Effector memory CD4-positive, alpha-beta T cell (primary cell): Measurements from ENCODE around the gene RBMS1.

Experiments used
- DNase-seq, 3 donors: peaks; one replicate each; pipeline ENCODE4 v3.0.0-alpha.2; 2020
- H3K27ac ChIP-seq: 2 replicates; pipeline ENCODE4 v1.7.0; 2013; ENCODE audit warnings: mild to moderate bottlenecking, low read length, moderate library complexity; ENCODE audit not compliant: insufficient read depth, poor library complexity, severe bottlenecking
- H3K27me3 ChIP-seq: replicated peaks from 2 replicates; pipeline ENCODE4 v1.7.0; 2013; ENCODE audit warnings: mild to moderate bottlenecking, low read length; ENCODE audit not compliant: insufficient read depth, control insufficient read depth, poor library complexity, severe bottlenecking
- H3K36me3 ChIP-seq: 2 replicates; pipeline ENCODE4 v1.7.0; 2013; ENCODE audit warnings: mild to moderate bottlenecking, low read length, moderate library complexity; ENCODE audit not compliant: control insufficient read depth, insufficient read depth
- H3K4me1 ChIP-seq: 2 replicates; pipeline ENCODE4 v1.7.0; 2013; ENCODE audit warnings: low read length, mild to moderate bottlenecking; ENCODE audit not compliant: control insufficient read depth, insufficient read depth, poor library complexity, severe bottlenecking
- H3K4me3 ChIP-seq: 2 replicates; pipeline ENCODE4 v1.7.0; 2013; ENCODE audit warnings: low read length, low read depth, mild to moderate bottlenecking; ENCODE audit not compliant: insufficient read depth, poor library complexity, severe bottlenecking
- H3K9me3 ChIP-seq: 2 replicates; pipeline ENCODE4 v1.7.0; 2013; ENCODE audit warnings: mild to moderate bottlenecking, low read length, moderate library complexity; ENCODE audit not compliant: control insufficient read depth

The RBMS1 gene

GRCh38 chr2:160283675-160284074 lies 209.9 kb downstream of the RBMS1 start:
- Histone ChIP-seq H3K4me3 (no peak overlapping the region), H3K9me3 (no peaks in the 10 kb centered on the region), H3K4me1 (peaks cover 4% of the 10 kb centered on the region), H3K27me3 (no peaks in the 10 kb centered on the region), H3K27ac (no peak overlapping the region), H3K36me3 (peaks cover 39% of the 10 kb centered on the region)
- DNase-seq: no peak

- no peak overlapping the region for H3K4me3 ChIP-seq
- peaks cover 48% of the 10 kb centered on the region for H3K36me3 ChIP-seq
- peaks cover 4% of the 10 kb centered on the region for H3K4me1 ChIP-seq
- no peak overlapping the region for H3K27ac ChIP-seq
- H3K27me3 ChIP-seq: no peaks in the 10 kb centered on the region
- no peak for DNase-seq
- no peaks in the 10 kb centered on the region for H3K9me3 ChIP-seq
Observed at GRCh38 chr2:160282063-160282580, 211.5 kb downstream of the RBMS1 start.

- Histone ChIP-seq H3K36me3 (peaks cover 48% of the 10 kb centered on the region), H3K4me3 (no peak overlapping the region), H3K9me3 (no peaks in the 10 kb centered on the region), H3K4me1 (peaks cover 4% of the 10 kb centered on the region), H3K27me3 (no peaks in the 10 kb centered on the region), H3K27ac (no peak overlapping the region)
- no peak for DNase-seq
Observed at GRCh38 chr2:160281213-160281612, 212.4 kb downstream of the RBMS1 start.

GRCh38 chr2:160279813-160280465 lies 213.7 kb downstream of the RBMS1 start:
- Histone ChIP-seq H3K9me3 (no peaks in the 10 kb centered on the region), H3K27ac (no peak overlapping the region), H3K27me3 (no peaks in the 10 kb centered on the region), H3K4me3 (no peak overlapping the region), H3K36me3 (peaks cover 56% of the 10 kb centered on the region), H3K4me1 (peaks cover 4% of the 10 kb centered on the region)
- DNase-seq: no peak

GRCh38 chr2:160278879-160279177 lies 214.8 kb downstream of the RBMS1 start:
- Histone ChIP-seq H3K4me1 (peaks cover 4% of the 10 kb centered on the region), H3K9me3 (no peaks in the 10 kb centered on the region), H3K36me3 (peaks cover 44% of the 10 kb centered on the region), H3K27me3 (no peaks in the 10 kb centered on the region), H3K27ac (no peak overlapping the region), H3K4me3 (no peak overlapping the region)
- DNase-seq: no peak

GRCh38 chr2:160278101-160278878 lies 215.3 kb downstream of the RBMS1 start:
- DNase-seq: no peak
- no peaks in the 10 kb centered on the region for H3K27me3 ChIP-seq
- H3K27ac ChIP-seq: no peak overlapping the region
- no peak overlapping the region for H3K4me3 ChIP-seq
- H3K4me1 ChIP-seq: peaks cover 4% of the 10 kb centered on the region
- peaks cover 41% of the 10 kb centered on the region for H3K36me3 ChIP-seq
- H3K9me3 ChIP-seq: no peaks in the 10 kb centered on the region

- DNase-seq: no peak
- no peak overlapping the region for H3K4me3 ChIP-seq
- H3K9me3 ChIP-seq: no peaks in the 10 kb centered on the region
- no peak overlapping the region for H3K27ac ChIP-seq
- H3K36me3 ChIP-seq: peaks cover 35% of the 10 kb centered on the region
- no peaks in the 10 kb centered on the region for H3K27me3 ChIP-seq
- peaks cover 4% of the 10 kb centered on the region for H3K4me1 ChIP-seq
Observed at GRCh38 chr2:160277151-160277550, 216.5 kb downstream of the RBMS1 start.

- H3K4me3 ChIP-seq: no peak overlapping the region
- H3K27ac ChIP-seq: no peak overlapping the region
- H3K27me3 ChIP-seq: no peaks in the 10 kb centered on the region
- peaks cover 32% of the 10 kb centered on the region for H3K36me3 ChIP-seq
- H3K9me3 ChIP-seq: no peaks in the 10 kb centered on the region
- peaks cover 4% of the 10 kb centered on the region for H3K4me1 ChIP-seq
- no peak for DNase-seq
Observed at GRCh38 chr2:160275656-160276055, 218.0 kb downstream of the RBMS1 start.

GRCh38 chr2:160271171-160272086 lies 222.2 kb downstream of the RBMS1 start:
- DNase-seq: no peak
- H3K9me3 ChIP-seq: no peaks in the 10 kb centered on the region
- no peaks in the 10 kb centered on the region for H3K27me3 ChIP-seq
- H3K4me3 ChIP-seq: no peak overlapping the region
- H3K27ac ChIP-seq: no peak overlapping the region
- H3K4me1 ChIP-seq: peaks cover 13% of the 10 kb centered on the region
- H3K36me3 ChIP-seq: peaks cover 12% of the 10 kb centered on the region
